ENCODE measurements around the gene POU2F2. TPM values are rescaled to one million over a fixed set of nuclear protein-coding genes. Genes with fewer than 3 reads are reported as not detected.

POU2F2 gene
- total and polyA plus RNA-seq, 2 donors (not counting 3 experiments of a cell fraction or from before 2014, with no cell fraction given), result 4.0 to 4.1 TPM

DNA sequence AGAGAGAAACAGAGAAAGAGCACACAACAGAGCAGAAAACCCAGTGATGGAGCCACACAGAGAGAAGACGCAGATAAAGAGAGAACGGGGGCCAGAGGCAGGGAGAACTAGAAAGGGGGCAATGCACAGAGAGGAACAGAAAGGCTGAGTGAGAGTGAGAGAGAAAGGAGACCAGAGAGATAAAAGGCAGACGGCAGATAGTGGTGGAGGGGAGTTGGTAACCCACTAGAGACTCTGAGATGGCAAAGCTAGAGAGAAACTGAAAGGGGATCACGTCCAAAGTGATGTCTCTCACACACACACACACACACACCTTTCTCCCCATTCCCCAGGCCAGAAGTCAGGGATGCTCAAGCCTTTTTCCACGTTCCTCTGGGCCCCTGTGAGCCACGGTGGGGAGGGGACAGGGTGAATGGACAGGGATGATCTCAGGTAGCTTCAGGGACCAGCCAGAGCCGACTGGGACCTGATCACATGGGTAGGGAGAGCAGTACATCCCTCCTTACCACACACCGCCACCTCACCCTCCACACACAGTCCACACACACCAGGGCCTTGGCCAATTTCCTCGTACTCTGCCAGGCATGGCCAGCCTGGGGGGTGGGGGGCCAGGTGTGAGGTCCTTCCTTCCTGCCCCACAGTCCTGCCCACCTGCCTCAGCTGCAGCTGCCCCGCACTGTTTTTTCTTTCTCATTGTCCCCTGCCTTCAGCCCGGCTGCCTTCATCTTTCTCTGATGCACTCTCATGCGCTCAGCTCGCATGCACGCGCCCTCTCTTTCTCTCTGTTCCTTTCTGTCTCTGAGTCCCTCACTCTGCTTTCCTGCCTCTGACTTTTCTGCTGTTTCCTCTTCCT lies 22.5 kb upstream of the POU2F2 start:
- Histone ChIP-seq H3K79me2 (ENCODE audit: control insufficient read depth, insufficient read depth, low read length) (no peaks in the 10 kb centered on the region), H2AFZ (ENCODE audit: low read depth, low read length) (no peak overlapping the region), H4K20me1 (replicated peaks; ENCODE audit: control insufficient read depth, extremely low read depth, insufficient read depth, low read length) (no peaks in the 10 kb centered on the region), H3K4me2 (ENCODE audit: insufficient read depth, low read length) (no peak overlapping the region), H3K4me3 (replicated peaks in 1 of 3; ENCODE audit: insufficient read depth in 1 of 3, low read depth in 1 of 3, low read length in 3 of 3) (no peak overlapping the region), H3K9ac (replicated peaks; ENCODE audit: extremely low read depth, insufficient read depth, low read length) (no peak overlapping the region), H3K27ac (ENCODE audit: insufficient read depth, low read depth, low read length) (no peak overlapping the region), H3K36me3 (ENCODE audit: control insufficient read depth in 2 of 2, extremely low read depth in 1 of 2, insufficient read depth in 2 of 2, low read length in 2 of 2) (no peaks in the 10 kb centered on the region), H3K9me3 (replicated peaks; ENCODE audit: control insufficient read depth, insufficient read depth, low read length) (no peaks in the 10 kb centered on the region), H3K4me1 (ENCODE audit: control insufficient read depth, extremely low read depth, insufficient read depth, low read length) (no peaks in the 10 kb centered on the region), H3K9me1 (replicated peaks; ENCODE audit: control insufficient read depth, extremely low read depth, insufficient read depth, low read length) (no peaks in the 10 kb centered on the region), H3K27me3 (ENCODE audit: control insufficient read depth in 2 of 2, insufficient read depth in 2 of 2, low read length in 2 of 2) (peaks cover 19 to 27% of the 10 kb centered on the region in 2 experiments)
- no peak for DNase-seq (ENCODE audit: low read depth, low spot score)
- ChIA-PET CTCF (no interaction called here), POLR2A (no interaction called here)
- no TSS peak for BruUV-seq (replicated peaks)
- TF ChIP-seq JUN (IDR thresholded peaks at IDR 0.05; ENCODE audit: borderline replicate concordance, insufficient read depth, insufficient read length, low read depth), result no peak
- no peak for TF ChIP-seq CTCF (IDR thresholded peaks at IDR 0.05; ENCODE audit: extremely low read depth in 1 of 2, insufficient read depth in 1 of 2, low read depth in 1 of 2, low read length in 2 of 2)
- TF ChIP-seq FOS (IDR thresholded peaks at IDR 0.05; ENCODE audit: borderline replicate concordance, insufficient read depth, low read length), result no peak
- no peak for TF ChIP-seq EZH2 (IDR thresholded peaks at IDR 0.05; ENCODE audit: borderline replicate concordance, low read depth, low read length, severe bottlenecking)
- no peak for TF ChIP-seq GATA2 (IDR thresholded peaks at IDR 0.05; ENCODE audit: insufficient read depth, insufficient read length, low read depth, low read length)
- FAIRE-seq, result no peak
- dilution Hi-C loops (cut with MboI; ENCODE audit: extremely low pct_ligation_motif_present, low sequenced_read_pairs) (no loop called here), intact Hi-C loops (cut with micrococcal nuclease) (no loop called here)
